ENCODE results near the gene HNRNPD.
"Not testable (repeated sequence)": the region's sequence is repeated elsewhere in the genome, so short reads cannot be mapped to it uniquely, and the experiment has no call there.

HNRNPD gene

GRCh38 chr4:82372517-82373485 lies 990 bp downstream of the HNRNPD start:
- peak; percentile 82 for DNase-seq

GRCh38 chr4:82371497-82371896 lies 2.3 kb downstream of the HNRNPD start:
- DNase-seq: no peak

- no peak for DNase-seq
Measured at GRCh38 chr4:82367438-82368097, 6.2 kb downstream of the HNRNPD start.

- DNase-seq: not testable (repeated sequence)
Measured at GRCh38 chr4:82366431-82366830, 7.4 kb downstream of the HNRNPD start.

GRCh38 chr4:82363896-82364487 lies 9.8 kb downstream of the HNRNPD start:
- DNase-seq: no peak

- no peak for DNase-seq
Measured at GRCh38 chr4:82362565-82362964, 11.2 kb downstream of the HNRNPD start.

GRCh38 chr4:82360298-82361177 lies 13.3 kb downstream of the HNRNPD start:
- peak; percentile 17 for DNase-seq

- DNase-seq: no peak
Measured at GRCh38 chr4:82358847-82359246, 14.9 kb downstream of the HNRNPD start.

- DNase-seq: no peak
Measured at GRCh38 chr4:82357640-82358039, 16.2 kb downstream of the HNRNPD start.

- no peak for DNase-seq
Measured at GRCh38 chr4:82354788-82355187, 19.0 kb downstream of the HNRNPD start.

- no peak for DNase-seq
Measured at GRCh38 chr4:82352825-82353366, 20.9 kb downstream of the HNRNPD start.

GRCh38 chr4:82352118-82352824 lies 21.5 kb downstream of the HNRNPD start:
- no peak for DNase-seq

GRCh38 chr4:82346126-82346525 lies 27.7 kb downstream of the HNRNPD start:
- DNase-seq: no peak

- no peak for DNase-seq
Measured at GRCh38 chr4:82335043-82335442, 38.7 kb downstream of the HNRNPD start.

GRCh38 chr4:82333641-82334040 lies 40.1 kb downstream of the HNRNPD start:
- not testable (repeated sequence) for DNase-seq

- DNase-seq: no peak
Measured at GRCh38 chr4:82331814-82332213, 42.0 kb downstream of the HNRNPD start.

- DNase-seq: no peak
Measured at GRCh38 chr4:82320351-82320750, 53.4 kb downstream of the HNRNPD start.

- DNase-seq: not testable (repeated sequence)
Measured at GRCh38 chr4:82303063-82303462, 70.7 kb downstream of the HNRNPD start.
